ENCODE results near the gene RSPO3.

RSPO3 gene

GRCh38 chr6:127114214-127114760, 4.2 kb upstream of the RSPO3 start:
- DNase-seq = no peak

GRCh38 chr6:127115084-127115655, 3.3 kb upstream of the RSPO3 start:
- DNase-seq = no peak

- DNase-seq = no peak
These were observed 2.7 kb upstream of the RSPO3 start for GRCh38 chr6:127115746-127116145.

- no peak for DNase-seq
These were observed 533 bp upstream of the RSPO3 start for GRCh38 chr6:127117979-127118297.

- DNase-seq = no peak
These were observed 891 bp downstream of the RSPO3 start for GRCh38 chr6:127119102-127120022.

- DNase-seq = no peak
These were observed 1.7 kb downstream of the RSPO3 start for GRCh38 chr6:127120023-127120786.

GRCh38 chr6:127120787-127121636, 2.5 kb downstream of the RSPO3 start:
- DNase-seq = peak in 3 of 4 experiments; percentile 6 to 12 (median 7)

- DNase-seq = no peak
These were observed 3.1 kb downstream of the RSPO3 start for GRCh38 chr6:127121637-127121960.

GRCh38 chr6:127124172-127124571, 5.7 kb downstream of the RSPO3 start:
- no peak for DNase-seq

- DNase-seq = no peak
These were observed 6.2 kb downstream of the RSPO3 start for GRCh38 chr6:127124680-127125079.

GRCh38 chr6:127128066-127128465, 9.6 kb downstream of the RSPO3 start:
- no peak for DNase-seq

- DNase-seq = no peak
These were observed 10.8 kb downstream of the RSPO3 start for GRCh38 chr6:127129251-127129650.

- no peak for DNase-seq
These were observed 12.8 kb downstream of the RSPO3 start for GRCh38 chr6:127131275-127131674.

GRCh38 chr6:127131772-127132376, 13.4 kb downstream of the RSPO3 start:
- no peak for DNase-seq

GRCh38 chr6:127134136-127134535, 15.7 kb downstream of the RSPO3 start:
- DNase-seq = no peak

GRCh38 chr6:127136786-127137185, 18.3 kb downstream of the RSPO3 start:
- DNase-seq = no peak

- no peak for DNase-seq
These were observed 28.5 kb downstream of the RSPO3 start for GRCh38 chr6:127146932-127147331.

- DNase-seq = no peak
These were observed 29.1 kb downstream of the RSPO3 start for GRCh38 chr6:127147534-127147933.

- DNase-seq = no peak
These were observed 30.0 kb downstream of the RSPO3 start for GRCh38 chr6:127148511-127148910.

GRCh38 chr6:127154509-127154908, 36.0 kb downstream of the RSPO3 start:
- no peak for DNase-seq

- DNase-seq = no peak
These were observed 42.0 kb downstream of the RSPO3 start for GRCh38 chr6:127160484-127160883.

GRCh38 chr6:127162836-127163235, 44.4 kb downstream of the RSPO3 start:
- no peak for DNase-seq

All from activated CD4-positive, CD25-positive, alpha-beta regulatory T cell (primary cell).